OCI-LY7 (cell line): ENCODE data around the gene SLC26A6. TPM values are rescaled to one million over a fixed set of nuclear protein-coding genes. Genes with fewer than 3 reads are reported as not detected.

Experiments
- BruUV-seq: library from RNA; stranded (reverse); fragments of 400-500 nt; replicated peaks from 2 replicates; lab custom pipeline; 2021; lab: Mats Ljungman, UMichigan
- CTCF ChIA-PET: fragments of 300-600 bp; sonication (Branson Sonifier 250); formaldehyde crosslinking; loops from one replicate; lab custom pipeline; 2022; ENCODE audit warnings: antibody characterized with exemption; ENCODE audit not compliant: unreplicated experiment; lab: Charles Lee
- POLR2A ChIA-PET: fragments of 300-600 bp; sonication (Branson Sonifier 250); formaldehyde crosslinking; loops from one replicate; lab custom pipeline; 2022; ENCODE audit warnings: antibody characterized with exemption; lab: Charles Lee
- DNase-seq: peaks from one replicate; pipeline ENCODE4 v3.0.0-alpha.2; 2015; ENCODE audit warnings: low spot score
- H2AFZ ChIP-seq: fragments of 200-600 bp; sonication (generic), shearing (Covaris generic); 2 replicates; pipeline ENCODE4 v1.6.1; 2014; ENCODE audit warnings: mild to moderate bottlenecking, antibody characterized with exemption, low read length, moderate library complexity
- H3K27ac ChIP-seq: fragments of 200-600 bp; sonication (generic); 2 replicates; pipeline ENCODE4 v1.5.1; 2014; ENCODE audit warnings: mixed run types, low read depth, mild to moderate bottlenecking, moderate library complexity, low read length, inconsistent platforms; ENCODE audit not compliant: poor library complexity, severe bottlenecking
- H3K36me3 ChIP-seq: fragments of 200-600 bp; sonication (generic); 2 replicates; pipeline ENCODE4 v1.6.1; 2014; ENCODE audit warnings: mild to moderate bottlenecking, antibody characterized with exemption, low read length, moderate library complexity, mixed read lengths; ENCODE audit not compliant: insufficient read depth
- H3K4me1 ChIP-seq: fragments of 200-600 bp; sonication (generic); 2 replicates; pipeline ENCODE4 v1.5.1; 2014; ENCODE audit warnings: mild to moderate bottlenecking, low read length; ENCODE audit not compliant: insufficient read depth, poor library complexity, severe bottlenecking
- H3K4me2 ChIP-seq: fragments of 200-600 bp; sonication (generic); 2 replicates; pipeline ENCODE4 v1.6.1; 2014; ENCODE audit warnings: mild to moderate bottlenecking, low read length
- H3K4me3 ChIP-seq: fragments of 200-600 bp; sonication (generic); 2 replicates; pipeline ENCODE4 v1.5.1; 2014; ENCODE audit warnings: mild to moderate bottlenecking, low read depth, low read length; ENCODE audit not compliant: poor library complexity, severe bottlenecking
- H3K79me2 ChIP-seq: fragments of 200-600 bp; sonication (generic); 2 replicates; pipeline ENCODE4 v1.6.1; 2016; ENCODE audit warnings: low read depth, mild to moderate bottlenecking, low read length, moderate library complexity, mixed read lengths; ENCODE audit not compliant: insufficient read depth
- H3K9me2 ChIP-seq: fragments of 200-600 bp; sonication (generic); 2 replicates; pipeline ENCODE4 v1.6.1; 2016; ENCODE audit warnings: mild to moderate bottlenecking, low read length, mixed read lengths; ENCODE audit not compliant: insufficient read depth
- H3K9me3 ChIP-seq: fragments of 200-600 bp; sonication (generic); 2 replicates; pipeline ENCODE4 v1.6.1; 2014; ENCODE audit warnings: mild to moderate bottlenecking, mixed run types, low read length, mixed read lengths
- H4K20me1 ChIP-seq: fragments of 200-600 bp; sonication (generic); 2 replicates; pipeline ENCODE4 v1.6.1; 2014; ENCODE audit warnings: mild to moderate bottlenecking, antibody characterized with exemption, low read length, moderate library complexity, mixed read lengths; ENCODE audit not compliant: insufficient read depth
- CTCF ChIP-seq: fragments of 200-600 bp; sonication (generic); conservative IDR thresholded peaks from 2 replicates; pipeline ENCODE4 v1.5.1; 2014; ENCODE audit warnings: mild to moderate bottlenecking, antibody characterized with exemption, low read length, moderate library complexity, mixed read lengths
- EZH2phosphoT487 ChIP-seq: fragments of 200-600 bp; sonication (generic); IDR thresholded peaks from 2 replicates; pipeline ENCODE4 v1.6.1; 2018; ENCODE audit warnings: low read depth, borderline replicate concordance, mild to moderate bottlenecking, mixed run types, antibody characterized with exemption, low read length, moderate library complexity, mixed read lengths
- intact Hi-C: fragments of 100-400 bp; cut with micrococcal nuclease; formaldehyde crosslinking; loops from one replicate; pipeline ENCODE4 v1.10.0; 2022; ENCODE audit not compliant: unreplicated experiment
- total RNA-seq, 2 experiments: library from RNA; depleted of rRNA in 1 of 2; stranded (reverse); fragments of >200 nt in 1 of 2; shearing (Covaris generic) in 1 of 2; gene quantifications; 2 replicates each; pipeline ENCODE4 v1.2.3, GENCODE V29; 2014 to 2022

The SLC26A6 gene
- total RNA-seq, 2 experiments from 2014 or later = 42.1 to 47.3 TPM

GRCh38 chr3:48681974-48682610, 46.8 kb upstream of the SLC26A6 start:
- Histone ChIP-seq H3K4me2 (no peak overlapping the region), H3K4me1 (peaks cover 42% of the 10 kb centered on the region), H3K4me3 (no peak overlapping the region), H3K36me3 (peaks cover 52% of the 10 kb centered on the region), H3K79me2 (peaks cover 7% of the 10 kb centered on the region; the same call in 1 of the 2 replicates), H4K20me1 (no peaks in the 10 kb centered on the region), H3K27ac (no peak overlapping the region), H3K9me3 (no peaks in the 10 kb centered on the region), H2AFZ (no peak overlapping the region), H3K9me2 (no peaks in the 10 kb centered on the region)
- ChIA-PET CTCF (no interaction called here), POLR2A (interaction anchor here (0.5 to 1.0 kb wide), 2 partner anchors 19 to 22 kb away, joined by 3 read pairs; partner anchors contain the start of gene CELSR3)
- intact Hi-C loops = no loop called here
- no peak for TF ChIP-seq EZH2phosphoT487
- TF ChIP-seq CTCF = no peak
- DNase-seq = no peak
- BruUV-seq = no TSS peak

GRCh38 chr3:48681541-48681880, 46.2 kb upstream of the SLC26A6 start:
- Histone ChIP-seq H3K36me3 (peaks cover 49% of the 10 kb centered on the region), H2AFZ (no peak overlapping the region), H3K4me1 (peaks cover 36% of the 10 kb centered on the region), H4K20me1 (no peaks in the 10 kb centered on the region), H3K9me3 (no peaks in the 10 kb centered on the region), H3K79me2 (peaks cover 7% of the 10 kb centered on the region; the same call in 1 of the 2 replicates), H3K27ac (no peak overlapping the region), H3K4me3 (no peak overlapping the region), H3K9me2 (no peaks in the 10 kb centered on the region), H3K4me2 (no peak overlapping the region)
- POLR2A ChIA-PET = interaction anchor here (0.5 to 1.0 kb wide), 4 partner anchors 13 to 67 kb away, joined by 3 to 7 read pairs (median 4); partner anchors contain the start of gene CELSR3
- TF ChIP-seq EZH2phosphoT487 = no peak
- no peak for TF ChIP-seq CTCF
- no peak for DNase-seq
- CTCF ChIA-PET = no interaction called here
- intact Hi-C loops = no loop called here
- no TSS peak for BruUV-seq
